Head of caudate nucleus (tissue), 42 donors: ENCODE results near the gene STAU1.
A peak's percentile ranks its signal among the peaks of the same experiment; 100 is the strongest.
"Not testable (repeated sequence)": the region's sequence is repeated elsewhere in the genome, so short reads cannot be mapped to it uniquely, and the experiment has no call there.

Source experiments
- DNase-seq, 42 donors: peaks; one replicate each; pipeline versions ENCODE4 v3.0.0 to v3.0.0-alpha.2; 2020 to 2021; ENCODE audit warnings: mixed read lengths in 7 of 42
- intact Hi-C: fragments of 100-400 bp; cut with DNase I; formaldehyde crosslinking; loops from one replicate; pipeline ENCODE4 v1.15.0; 2022

Gene STAU1

GRCh38 chr20:49210101-49210756 is 22.1 kb upstream of the STAU1 start:
- intact Hi-C loops: no loop called here
- no peak for DNase-seq

GRCh38 chr20:49207076-49207475 is 18.9 kb upstream of the STAU1 start:
- intact Hi-C loops: no loop called here
- DNase-seq: no peak

- intact Hi-C loops: no loop called here
Measured at GRCh38 chr20:49203746-49204145, 15.6 kb upstream of the STAU1 start.

GRCh38 chr20:49203011-49203410 is 14.9 kb upstream of the STAU1 start:
- intact Hi-C loops: no loop called here
- no peak for DNase-seq

More at GRCh38 chr20:49203746-49204145, 15.6 kb upstream of the STAU1 start:
- no peak for DNase-seq

- intact Hi-C loops: no loop called here
- no peak for DNase-seq
Measured at GRCh38 chr20:49199729-49200293, 11.7 kb upstream of the STAU1 start.

GRCh38 chr20:49192944-49193518 is 4.9 kb upstream of the STAU1 start:
- DNase-seq, intact Hi-C loops: not testable (repeated sequence)

- intact Hi-C loops: no loop called here
- DNase-seq: peak in 9 of 42 donors; percentile 5 to 34 (median 18)
Measured at GRCh38 chr20:49187330-49187850, 744 bp downstream of the STAU1 start.

- intact Hi-C loops: no loop called here
- peak in 37 of 42 donors; percentile 20 to 76 (median 48) for DNase-seq
Measured at GRCh38 chr20:49186535-49187329, 1.4 kb downstream of the STAU1 start.

- DNase-seq: no peak
- intact Hi-C loops: no loop called here
Measured at GRCh38 chr20:49185071-49185761, 2.9 kb downstream of the STAU1 start.

GRCh38 chr20:49184691-49185070 is 3.5 kb downstream of the STAU1 start:
- intact Hi-C loops: no loop called here
- no peak for DNase-seq

- intact Hi-C loops, DNase-seq: not testable (repeated sequence)
Measured at GRCh38 chr20:49184084-49184501, 4.0 kb downstream of the STAU1 start.

GRCh38 chr20:49183444-49183843 is 4.7 kb downstream of the STAU1 start:
- no peak for DNase-seq
- intact Hi-C loops: no loop called here

GRCh38 chr20:49181265-49181877 is 6.8 kb downstream of the STAU1 start:
- intact Hi-C loops: no loop called here
- DNase-seq: peak in 1 of 42 donors; percentile 16

- intact Hi-C loops: no loop called here
- no peak for DNase-seq
Measured at GRCh38 chr20:49179368-49180277, 8.5 kb downstream of the STAU1 start.

GRCh38 chr20:49174183-49174582 is 14.0 kb downstream of the STAU1 start:
- intact Hi-C loops: no loop called here
- DNase-seq: no peak

- DNase-seq: no peak
- intact Hi-C loops: no loop called here
Measured at GRCh38 chr20:49172413-49172812, 15.7 kb downstream of the STAU1 start.

GRCh38 chr20:49171909-49172308 is 16.2 kb downstream of the STAU1 start:
- intact Hi-C loops: no loop called here
- DNase-seq: peak in 38 of 42 donors; percentile 20 to 83 (median 48)

GRCh38 chr20:49170714-49171113 is 17.4 kb downstream of the STAU1 start:
- intact Hi-C loops: no loop called here
- DNase-seq: no peak
